Measurements from ENCODE around the gene STK11. TPM values are rescaled to one million over a fixed set of nuclear protein-coding genes. Genes with fewer than 3 reads are reported as not detected.
"Not testable (repeated sequence)": the region's sequence is repeated elsewhere in the genome, so short reads cannot be mapped to it uniquely, and the experiment has no call there.

STK11 gene
- total and polyA plus RNA-seq, 4 donors = 30.1 to 59.5 (median 49.1) TPM

- DNase-seq; H3K36me3 ChIP-seq (ENCODE audit: control insufficient read depth in 1 of 2, insufficient read depth in 2 of 2, low read length in 1 of 2); H3K4me1 ChIP-seq (ENCODE audit: control insufficient read depth in 1 of 2, insufficient read depth in 2 of 2, low read length in 2 of 2); H3K4me3 ChIP-seq (ENCODE audit: low read length in 2 of 2); H3K9me3 ChIP-seq (ENCODE audit: control insufficient read depth, low read length); H3K27ac ChIP-seq (ENCODE audit: low read depth in 1 of 2, low read length in 2 of 2); ATAC-seq (ENCODE audit: low FRiP score); H3K27me3 ChIP-seq (ENCODE audit: control insufficient read depth in 1 of 2, insufficient read depth in 2 of 2, low read length in 1 of 2); intact Hi-C loops (cut with DNase I): not testable (repeated sequence)
- WGBS, 2 donors = 82 to 86% methylated on average over 4 of the region's 4 CpGs
Measured at GRCh38 chr19:1200614-1201013, 5.0 kb upstream of the STK11 start.

GRCh38 chr19:1206150-1206863 lies 729 bp downstream of the STK11 start:
- DNase-seq (no peak), ATAC-seq (ENCODE audit: low FRiP score) (no peak)
- Histone ChIP-seq H3K27ac (ENCODE audit: low read depth in 1 of 2, low read length in 2 of 2) (peak overlapping the region; percentile 32 to 45), H3K4me3 (ENCODE audit: low read length in 2 of 2) (peak overlapping the region; percentile 91 to 96), H3K36me3 (ENCODE audit: control insufficient read depth in 1 of 2, insufficient read depth in 2 of 2, low read length in 1 of 2) (no peaks in the 10 kb centered on the region), H3K27me3 (ENCODE audit: control insufficient read depth in 1 of 2, insufficient read depth in 2 of 2, low read length in 1 of 2) (no peaks in the 10 kb centered on the region), H3K9me3 (ENCODE audit: control insufficient read depth, low read length) (no peaks in the 10 kb centered on the region), H3K4me1 (ENCODE audit: control insufficient read depth in 1 of 2, insufficient read depth in 2 of 2, low read length in 2 of 2) (no peaks in the 10 kb centered on the region)
- intact Hi-C loops (cut with DNase I) = no loop called here
- 0% methylated on average over 60 to 78 of the region's 78 CpGs for WGBS, 2 donors

- Histone ChIP-seq H3K27ac (ENCODE audit: low read depth in 1 of 2, low read length in 2 of 2) (peak overlapping the region; percentile 12 to 45), H3K4me1 (ENCODE audit: control insufficient read depth in 1 of 2, insufficient read depth in 2 of 2, low read length in 2 of 2) (no peaks in the 10 kb centered on the region), H3K4me3 (ENCODE audit: low read length in 2 of 2) (peak overlapping the region; percentile 91 to 96), H3K36me3 (ENCODE audit: control insufficient read depth in 1 of 2, insufficient read depth in 2 of 2, low read length in 1 of 2) (no peaks in the 10 kb centered on the region), H3K27me3 (ENCODE audit: control insufficient read depth in 1 of 2, insufficient read depth in 2 of 2, low read length in 1 of 2) (no peaks in the 10 kb centered on the region), H3K9me3 (ENCODE audit: control insufficient read depth, low read length) (no peaks in the 10 kb centered on the region)
- intact Hi-C loops (cut with DNase I) = no loop called here
- no peak for DNase-seq
- WGBS, 2 donors = 1% methylated on average over 37 to 38 of the region's 38 CpGs
- ATAC-seq (ENCODE audit: low FRiP score) = peak; percentile 46
Measured at GRCh38 chr19:1206864-1207450, 1.4 kb downstream of the STK11 start.

- WGBS, 2 donors = 71 to 76% methylated on average over 10 of the region's 10 CpGs
- intact Hi-C loops (cut with DNase I); H3K27me3 ChIP-seq (ENCODE audit: control insufficient read depth in 1 of 2, insufficient read depth in 2 of 2, low read length in 1 of 2); ATAC-seq (ENCODE audit: low FRiP score); H3K36me3 ChIP-seq (ENCODE audit: control insufficient read depth in 1 of 2, insufficient read depth in 2 of 2, low read length in 1 of 2); H3K4me1 ChIP-seq (ENCODE audit: control insufficient read depth in 1 of 2, insufficient read depth in 2 of 2, low read length in 2 of 2); H3K27ac ChIP-seq (ENCODE audit: low read depth in 1 of 2, low read length in 2 of 2); H3K9me3 ChIP-seq (ENCODE audit: control insufficient read depth, low read length); H3K4me3 ChIP-seq (ENCODE audit: low read length in 2 of 2); DNase-seq: not testable (repeated sequence)
Measured at GRCh38 chr19:1208830-1209229, 3.3 kb downstream of the STK11 start.

GRCh38 chr19:1210227-1210538 lies 4.6 kb downstream of the STK11 start:
- H3K4me1 ChIP-seq (ENCODE audit: control insufficient read depth in 1 of 2, insufficient read depth in 2 of 2, low read length in 2 of 2) = no peaks in the 10 kb centered on the region
- WGBS, 2 donors = 91 to 92% methylated on average over 13 of the region's 13 CpGs
- H3K9me3 ChIP-seq (ENCODE audit: control insufficient read depth, low read length) = no peaks in the 10 kb centered on the region
- DNase-seq = no peak
- H3K4me3 ChIP-seq (ENCODE audit: low read length in 2 of 2) = no peak overlapping the region
- H3K27me3 ChIP-seq (ENCODE audit: control insufficient read depth in 1 of 2, insufficient read depth in 2 of 2, low read length in 1 of 2) = no peaks in the 10 kb centered on the region
- no peak overlapping the region for H3K27ac ChIP-seq (ENCODE audit: low read depth in 1 of 2, low read length in 2 of 2)
- no peak for ATAC-seq (ENCODE audit: low FRiP score)
- H3K36me3 ChIP-seq (ENCODE audit: control insufficient read depth in 1 of 2, insufficient read depth in 2 of 2, low read length in 1 of 2) = no peaks in the 10 kb centered on the region
- intact Hi-C loops (cut with DNase I) = no loop called here

- ATAC-seq (ENCODE audit: low FRiP score) (no peak), DNase-seq (no peak)
- intact Hi-C loops (cut with DNase I) = no loop called here
- WGBS, 2 donors = 78 to 83% methylated on average over 31 to 33 of the region's 33 CpGs
- Histone ChIP-seq H3K36me3 (ENCODE audit: control insufficient read depth in 1 of 2, insufficient read depth in 2 of 2, low read length in 1 of 2) (no peaks in the 10 kb centered on the region), H3K4me3 (ENCODE audit: low read length in 2 of 2) (no peak overlapping the region), H3K9me3 (ENCODE audit: control insufficient read depth, low read length) (no peaks in the 10 kb centered on the region), H3K4me1 (ENCODE audit: control insufficient read depth in 1 of 2, insufficient read depth in 2 of 2, low read length in 2 of 2) (no peaks in the 10 kb centered on the region), H3K27me3 (ENCODE audit: control insufficient read depth in 1 of 2, insufficient read depth in 2 of 2, low read length in 1 of 2) (no peaks in the 10 kb centered on the region), H3K27ac (ENCODE audit: low read depth in 1 of 2, low read length in 2 of 2) (no peak overlapping the region)
Measured at GRCh38 chr19:1211494-1212234, 6.1 kb downstream of the STK11 start.

GRCh38 chr19:1213391-1214286 lies 8.1 kb downstream of the STK11 start:
- DNase-seq (peak; percentile 91 to 93), ATAC-seq (ENCODE audit: low FRiP score) (peak; percentile 51)
- H3K4me1 ChIP-seq (ENCODE audit: control insufficient read depth in 1 of 2, insufficient read depth in 2 of 2, low read length in 2 of 2) = no peaks in the 10 kb centered on the region
- H3K9me3 ChIP-seq (ENCODE audit: control insufficient read depth, low read length) = no peaks in the 10 kb centered on the region
- 33 to 37% methylated on average over 39 of the region's 39 CpGs for WGBS, 2 donors
- no peaks in the 10 kb centered on the region for H3K27me3 ChIP-seq (ENCODE audit: control insufficient read depth in 1 of 2, insufficient read depth in 2 of 2, low read length in 1 of 2)
- H3K36me3 ChIP-seq (ENCODE audit: control insufficient read depth in 1 of 2, insufficient read depth in 2 of 2, low read length in 1 of 2) = no peaks in the 10 kb centered on the region
- peak overlapping the region; percentile 20 to 98 for H3K27ac ChIP-seq (ENCODE audit: low read depth in 1 of 2, low read length in 2 of 2)
- intact Hi-C loops (cut with DNase I) = loop anchor here in 1 of 2 donors (2.0 kb wide), 1 partner anchor 53 kb away; no protein-coding TSS in a partner anchor
- no peak overlapping the region for H3K4me3 ChIP-seq (ENCODE audit: low read length in 2 of 2)

- H3K4me3 ChIP-seq (ENCODE audit: low read length in 2 of 2) = no peak overlapping the region
- no peaks in the 10 kb centered on the region for H3K4me1 ChIP-seq (ENCODE audit: control insufficient read depth in 1 of 2, insufficient read depth in 2 of 2, low read length in 2 of 2)
- no peaks in the 10 kb centered on the region for H3K36me3 ChIP-seq (ENCODE audit: control insufficient read depth in 1 of 2, insufficient read depth in 2 of 2, low read length in 1 of 2)
- DNase-seq (no peak), ATAC-seq (ENCODE audit: low FRiP score) (peak; percentile 9)
- H3K9me3 ChIP-seq (ENCODE audit: control insufficient read depth, low read length) = no peaks in the 10 kb centered on the region
- no peaks in the 10 kb centered on the region for H3K27me3 ChIP-seq (ENCODE audit: control insufficient read depth in 1 of 2, insufficient read depth in 2 of 2, low read length in 1 of 2)
- 16 to 24% methylated on average over 21 of the region's 21 CpGs for WGBS, 2 donors
- H3K27ac ChIP-seq (ENCODE audit: low read depth in 1 of 2, low read length in 2 of 2) = peak overlapping the region; percentile 20 to 98
- intact Hi-C loops (cut with DNase I) = loop anchor here in 1 of 2 donors (2.0 kb wide), 1 partner anchor 52 kb away; no protein-coding TSS in a partner anchor
Measured at GRCh38 chr19:1214299-1214861, 8.8 kb downstream of the STK11 start.

Measured in aorta (tissue), 5 donors.